Body of pancreas (tissue), 4 donors: Measurements from ENCODE around the gene CMSS1.

ENCODE experiments used
- POLR2A ChIP-seq, 3 donors: fragments of 450-650 bp; IDR thresholded peaks; one replicate each; pipeline ENCODE4 v1.6.1; 2016; ENCODE audit warnings: antibody characterized with exemption in 3 of 3, mild to moderate bottlenecking in 2 of 3
- TF ChIP-seq, protein P1 (sequence below), 7 experiments: fragments of 450-650 bp in 4 of 7; fragments of 200-600 bp in 3 of 7; sonication (generic) in 3 of 7; IDR thresholded peaks; one replicate each; pipeline ENCODE4 v1.5.1; 2016 to 2019; ENCODE audit warnings: antibody characterized with exemption in 7 of 7

DNA sequence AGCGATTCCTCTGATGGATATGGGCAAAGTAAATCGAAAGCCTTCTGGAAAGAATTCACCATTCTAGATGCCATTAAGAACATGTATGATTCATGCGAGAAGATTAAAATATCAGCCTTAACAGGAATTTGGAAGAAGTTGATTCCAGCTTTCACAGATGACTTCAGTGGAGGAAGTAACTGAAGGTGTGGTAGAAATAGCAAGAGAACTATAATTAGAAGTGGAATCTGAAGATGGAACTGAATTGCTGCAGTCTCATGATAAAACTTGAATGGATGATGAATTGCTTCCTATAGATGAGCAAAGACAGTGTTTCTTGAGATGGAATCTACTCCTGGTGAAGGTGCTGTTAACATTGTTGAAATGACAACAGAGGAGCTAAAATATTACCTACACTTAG lies 413.0 kb downstream of the CMSS1 start:
- TF ChIP-seq, protein P1, sequence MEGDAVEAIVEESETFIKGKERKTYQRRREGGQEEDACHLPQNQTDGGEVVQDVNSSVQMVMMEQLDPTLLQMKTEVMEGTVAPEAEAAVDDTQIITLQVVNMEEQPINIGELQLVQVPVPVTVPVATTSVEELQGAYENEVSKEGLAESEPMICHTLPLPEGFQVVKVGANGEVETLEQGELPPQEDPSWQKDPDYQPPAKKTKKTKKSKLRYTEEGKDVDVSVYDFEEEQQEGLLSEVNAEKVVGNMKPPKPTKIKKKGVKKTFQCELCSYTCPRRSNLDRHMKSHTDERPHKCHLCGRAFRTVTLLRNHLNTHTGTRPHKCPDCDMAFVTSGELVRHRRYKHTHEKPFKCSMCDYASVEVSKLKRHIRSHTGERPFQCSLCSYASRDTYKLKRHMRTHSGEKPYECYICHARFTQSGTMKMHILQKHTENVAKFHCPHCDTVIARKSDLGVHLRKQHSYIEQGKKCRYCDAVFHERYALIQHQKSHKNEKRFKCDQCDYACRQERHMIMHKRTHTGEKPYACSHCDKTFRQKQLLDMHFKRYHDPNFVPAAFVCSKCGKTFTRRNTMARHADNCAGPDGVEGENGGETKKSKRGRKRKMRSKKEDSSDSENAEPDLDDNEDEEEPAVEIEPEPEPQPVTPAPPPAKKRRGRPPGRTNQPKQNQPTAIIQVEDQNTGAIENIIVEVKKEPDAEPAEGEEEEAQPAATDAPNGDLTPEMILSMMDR (IDR thresholded peaks at IDR 0.05) = no peak
- no peak for TF ChIP-seq POLR2A (IDR thresholded peaks at IDR 0.05)
